ENCODE measurements around the gene ZMYND8. TPM values are rescaled to one million over a fixed set of nuclear protein-coding genes. Genes with fewer than 3 reads are reported as not detected.
"Not testable (repeated sequence)": the region's sequence is repeated elsewhere in the genome, so short reads cannot be mapped to it uniquely, and the experiment has no call there.

Gene ZMYND8
- total RNA-seq, 1 donor from 2014 or later, result 31.9 TPM

GRCh38 chr20:47368301-47368700, 11.8 kb upstream of the ZMYND8 start:
- Mint-ChIP-seq H3K4me1 (ENCODE audit: low read depth) (peaks cover 9% of the 10 kb centered on the region), H3K27me3 (ENCODE audit: low read depth) (no peaks in the 10 kb centered on the region), H3K9me3 (ENCODE audit: low read depth) (no peaks in the 10 kb centered on the region), H3K36me3 (ENCODE audit: low read depth) (no peaks in the 10 kb centered on the region), H3K4me3 (ENCODE audit: unreplicated experiment) (no peak overlapping the region), H3K27ac (ENCODE audit: unreplicated experiment) (no peak overlapping the region)
- TF ChIP-seq, protein P1, sequence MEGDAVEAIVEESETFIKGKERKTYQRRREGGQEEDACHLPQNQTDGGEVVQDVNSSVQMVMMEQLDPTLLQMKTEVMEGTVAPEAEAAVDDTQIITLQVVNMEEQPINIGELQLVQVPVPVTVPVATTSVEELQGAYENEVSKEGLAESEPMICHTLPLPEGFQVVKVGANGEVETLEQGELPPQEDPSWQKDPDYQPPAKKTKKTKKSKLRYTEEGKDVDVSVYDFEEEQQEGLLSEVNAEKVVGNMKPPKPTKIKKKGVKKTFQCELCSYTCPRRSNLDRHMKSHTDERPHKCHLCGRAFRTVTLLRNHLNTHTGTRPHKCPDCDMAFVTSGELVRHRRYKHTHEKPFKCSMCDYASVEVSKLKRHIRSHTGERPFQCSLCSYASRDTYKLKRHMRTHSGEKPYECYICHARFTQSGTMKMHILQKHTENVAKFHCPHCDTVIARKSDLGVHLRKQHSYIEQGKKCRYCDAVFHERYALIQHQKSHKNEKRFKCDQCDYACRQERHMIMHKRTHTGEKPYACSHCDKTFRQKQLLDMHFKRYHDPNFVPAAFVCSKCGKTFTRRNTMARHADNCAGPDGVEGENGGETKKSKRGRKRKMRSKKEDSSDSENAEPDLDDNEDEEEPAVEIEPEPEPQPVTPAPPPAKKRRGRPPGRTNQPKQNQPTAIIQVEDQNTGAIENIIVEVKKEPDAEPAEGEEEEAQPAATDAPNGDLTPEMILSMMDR (IDR thresholded peaks at IDR 0.05), result no peak
- DNase-seq (ENCODE audit: low spot score), result no peak

- not testable (repeated sequence) for H3K36me3 Mint-ChIP-seq (ENCODE audit: low read depth); H3K27me3 Mint-ChIP-seq (ENCODE audit: low read depth); H3K27ac Mint-ChIP-seq (ENCODE audit: unreplicated experiment); H3K4me1 Mint-ChIP-seq (ENCODE audit: low read depth); H3K4me3 Mint-ChIP-seq (ENCODE audit: unreplicated experiment); H3K9me3 Mint-ChIP-seq (ENCODE audit: low read depth); DNase-seq (ENCODE audit: low spot score)
Measured at GRCh38 chr20:47366301-47366700, 9.8 kb upstream of the ZMYND8 start.

DNA sequence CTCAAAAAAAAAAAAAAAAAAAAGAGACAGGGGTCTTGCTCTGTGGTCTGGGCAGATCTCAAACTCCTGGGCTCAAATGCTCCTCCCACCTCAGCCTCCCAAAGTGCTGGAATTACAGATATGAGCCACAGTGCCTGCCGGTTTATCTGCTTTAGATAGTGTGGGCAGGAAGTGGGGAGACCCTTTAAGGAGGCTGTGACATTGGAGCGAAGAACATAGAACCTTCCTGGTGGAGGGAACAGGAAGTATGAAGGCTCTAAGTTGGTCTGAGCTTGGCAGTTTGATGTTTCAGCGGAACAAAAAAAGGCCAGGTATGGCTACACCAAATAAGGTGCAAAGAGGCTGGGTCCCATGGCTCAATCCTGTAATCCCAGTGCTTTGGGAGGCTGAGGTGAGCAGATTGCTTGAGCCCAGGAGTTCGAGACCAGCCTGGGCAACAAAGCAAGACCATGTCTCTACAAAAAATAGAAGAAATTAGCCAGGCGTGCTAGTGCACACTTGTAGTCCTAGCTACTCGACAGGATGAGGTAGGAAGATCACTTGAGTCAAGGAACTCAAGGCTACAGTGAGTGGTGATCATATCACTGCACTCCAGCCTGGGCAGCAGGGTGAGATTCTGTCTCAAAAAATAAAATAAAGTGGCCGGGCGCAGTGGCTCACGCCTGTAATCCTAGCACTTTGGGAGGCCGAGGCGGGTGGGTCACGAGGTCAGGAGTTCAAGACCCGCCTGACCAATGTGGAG, 8.7 kb upstream of the ZMYND8 start:
- H3K9me3 Mint-ChIP-seq (ENCODE audit: low read depth), result no peaks in the 10 kb centered on the region
- H3K4me3 Mint-ChIP-seq (ENCODE audit: unreplicated experiment), result no peak overlapping the region
- TF ChIP-seq, protein P1 (IDR thresholded peaks at IDR 0.05), result no peak
- no peak for DNase-seq (ENCODE audit: low spot score)
- no peak overlapping the region for H3K27ac Mint-ChIP-seq (ENCODE audit: unreplicated experiment)
- H3K36me3 Mint-ChIP-seq (ENCODE audit: low read depth), result no peaks in the 10 kb centered on the region
- no peaks in the 10 kb centered on the region for H3K27me3 Mint-ChIP-seq (ENCODE audit: low read depth)
- peaks cover 8% of the 10 kb centered on the region for H3K4me1 Mint-ChIP-seq (ENCODE audit: low read depth)

DNA sequence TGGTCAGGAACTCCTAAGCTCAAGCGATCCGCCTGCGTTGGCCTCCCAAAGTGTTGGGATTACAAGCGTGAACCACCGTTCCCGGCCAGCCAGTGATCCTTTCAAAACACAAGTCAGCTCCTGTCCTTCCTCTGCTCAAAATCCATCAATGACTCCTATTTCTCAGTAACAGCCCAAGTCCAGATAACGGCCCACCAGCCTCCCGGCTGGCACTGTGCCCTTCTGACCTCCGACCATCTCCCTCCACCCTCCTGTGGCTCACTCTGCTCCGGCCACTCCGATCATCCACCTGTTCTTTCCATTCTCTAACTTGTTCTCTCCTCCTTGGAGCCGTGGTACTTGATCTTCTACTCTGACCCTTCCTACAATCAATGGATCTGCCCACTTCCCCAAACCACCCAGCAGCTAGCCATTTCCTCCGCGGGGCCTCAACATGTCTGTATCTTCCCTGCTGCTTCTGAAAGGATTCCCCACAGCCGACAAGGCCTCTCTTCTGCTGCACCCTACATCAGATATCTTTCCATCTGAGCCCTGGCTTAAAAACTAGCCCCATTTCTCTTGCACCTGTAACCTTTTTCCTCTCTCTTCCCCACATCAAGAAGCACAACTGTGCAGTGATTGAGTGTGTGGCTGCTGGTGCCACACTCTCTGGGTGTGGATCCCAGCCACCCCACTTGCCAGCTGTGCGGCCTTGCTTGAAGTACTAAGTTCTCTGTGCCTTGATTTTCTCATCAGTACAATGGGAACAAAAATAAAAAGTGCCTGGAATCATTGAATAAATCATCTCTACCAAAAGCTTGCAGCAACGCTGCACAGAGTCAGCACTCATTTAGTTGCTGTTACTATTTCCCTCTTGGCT, 6.1 kb upstream of the ZMYND8 start:
- no peak for DNase-seq (ENCODE audit: low spot score)
- no peaks in the 10 kb centered on the region for H3K9me3 Mint-ChIP-seq (ENCODE audit: low read depth)
- H3K36me3 Mint-ChIP-seq (ENCODE audit: low read depth), result no peaks in the 10 kb centered on the region
- no peak overlapping the region for H3K4me3 Mint-ChIP-seq (ENCODE audit: unreplicated experiment)
- H3K27me3 Mint-ChIP-seq (ENCODE audit: low read depth), result no peaks in the 10 kb centered on the region
- TF ChIP-seq, protein P1 (IDR thresholded peaks at IDR 0.05), result no peak
- H3K27ac Mint-ChIP-seq (ENCODE audit: unreplicated experiment), result peak overlapping the region; percentile 27
- H3K4me1 Mint-ChIP-seq (ENCODE audit: low read depth), result peaks cover 8% of the 10 kb centered on the region

- Mint-ChIP-seq H3K36me3 (ENCODE audit: low read depth) (no peaks in the 10 kb centered on the region), H3K27me3 (ENCODE audit: low read depth) (no peaks in the 10 kb centered on the region), H3K9me3 (ENCODE audit: low read depth) (no peaks in the 10 kb centered on the region), H3K4me3 (ENCODE audit: unreplicated experiment) (peak overlapping the region; percentile 56), H3K4me1 (ENCODE audit: low read depth) (peaks cover 8% of the 10 kb centered on the region), H3K27ac (ENCODE audit: unreplicated experiment) (no peak overlapping the region)
- TF ChIP-seq, protein P1 (IDR thresholded peaks at IDR 0.05), result no peak
- no peak for DNase-seq (ENCODE audit: low spot score)
Measured at GRCh38 chr20:47361057-47361915, 4.8 kb upstream of the ZMYND8 start.
